Ovary (tissue), 3 donors: ENCODE data around the gene HEXIM2.

ENCODE experiments used
- CTCF ChIP-seq, 3 donors: fragments of 450-650 bp in 2 of 3; fragments of 200-600 bp in 1 of 3; IDR thresholded peaks; one replicate each; pipeline versions ENCODE4 v1.5.1 to v1.8.0; 2016 to 2022; ENCODE audit warnings: antibody characterized with exemption in 3 of 3, mild to moderate bottlenecking in 1 of 3
- EP300 ChIP-seq: sonication (generic); formaldehyde crosslinking; IDR thresholded peaks from one replicate; pipeline ENCODE4 v1.6.1; 2017; ENCODE audit warnings: antibody characterized with exemption
- POLR2A ChIP-seq: fragments of 450-650 bp; IDR thresholded peaks from one replicate; pipeline ENCODE4 v1.6.1; 2017; ENCODE audit warnings: antibody characterized with exemption, mild to moderate bottlenecking, moderate library complexity
- donor health status: DM: no; HTN: no; CAD: no.

GRCh38 chr17:45118691-45119090 is 43.0 kb upstream of the HEXIM2 start:
- TF ChIP-seq CTCF (IDR thresholded peaks at IDR 0.05) (no peak), POLR2A (no peak), EP300 (no peak)
